Measurements from ENCODE around the gene MAT2B.
A peak's percentile ranks its signal among the peaks of the same experiment; 100 is the strongest.

MAT2B gene

DNA sequence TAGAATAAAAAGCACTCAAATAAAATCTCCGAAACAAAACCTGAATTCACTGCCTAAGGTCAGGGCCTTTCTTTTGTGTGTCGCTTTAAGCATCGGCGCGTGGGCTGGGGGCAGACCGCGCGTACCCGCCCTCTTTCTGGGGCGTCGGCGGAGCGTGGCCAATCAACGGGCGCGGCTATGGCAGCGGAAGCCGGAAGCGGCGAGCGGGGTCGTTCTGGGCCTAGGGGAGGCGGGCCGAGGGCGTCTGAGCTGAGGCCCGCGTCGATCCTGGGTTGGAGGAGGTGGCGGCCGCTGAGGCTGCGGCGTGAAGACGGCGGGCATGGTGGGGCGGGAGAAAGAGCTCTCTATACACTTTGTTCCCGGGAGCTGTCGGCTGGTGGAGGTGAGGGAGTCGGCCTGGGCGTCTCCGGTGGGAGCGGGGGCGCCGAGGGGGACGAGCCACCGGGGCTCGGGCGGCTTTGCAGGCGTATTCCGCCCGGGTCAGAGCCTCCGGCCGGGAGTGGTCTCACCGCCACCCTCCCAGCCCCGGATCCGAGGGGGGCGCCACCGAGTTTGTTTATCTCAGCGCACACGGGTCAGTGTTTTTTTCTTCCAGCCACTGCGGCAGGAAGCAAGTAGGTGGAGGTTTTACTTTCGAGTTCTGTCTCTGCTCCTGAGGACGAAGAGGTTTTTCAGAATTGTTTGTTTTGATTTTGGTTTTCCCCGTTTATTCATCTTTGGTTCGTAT lies at the start of gene MAT2B:
MAT2B (plus strand) TSS at position 252 of the 727 bp plus-strand sequence; CDS start at position 320, 68 bp downstream.
- DNase-seq: peak; percentile 96

DNA sequence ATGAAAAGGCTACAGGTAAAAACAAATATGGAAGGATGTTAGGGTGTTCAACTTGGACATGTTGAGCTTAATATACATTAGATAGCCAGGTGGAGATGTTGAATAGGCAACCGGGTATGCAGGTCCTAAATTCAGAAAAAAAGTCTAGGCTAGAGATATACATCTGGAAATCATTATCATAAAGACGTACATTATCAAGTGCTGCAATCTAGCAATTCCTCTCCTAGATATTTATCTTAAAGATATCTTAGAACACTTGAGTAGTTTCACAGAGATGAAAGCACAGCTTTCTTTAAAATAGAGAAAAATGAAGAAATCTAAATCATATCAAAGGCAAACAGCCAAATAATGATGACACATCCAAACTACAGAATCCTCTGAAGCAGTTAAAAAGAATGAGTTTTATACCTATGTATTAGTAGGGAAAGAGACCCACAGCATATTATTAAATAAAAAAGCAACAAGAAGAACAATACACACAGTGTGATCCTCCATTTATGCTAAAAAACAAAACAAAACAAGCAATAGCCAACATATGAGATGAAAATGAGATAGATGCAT lies 49.3 kb upstream of the MAT2B start:
- no peak for DNase-seq

DNA sequence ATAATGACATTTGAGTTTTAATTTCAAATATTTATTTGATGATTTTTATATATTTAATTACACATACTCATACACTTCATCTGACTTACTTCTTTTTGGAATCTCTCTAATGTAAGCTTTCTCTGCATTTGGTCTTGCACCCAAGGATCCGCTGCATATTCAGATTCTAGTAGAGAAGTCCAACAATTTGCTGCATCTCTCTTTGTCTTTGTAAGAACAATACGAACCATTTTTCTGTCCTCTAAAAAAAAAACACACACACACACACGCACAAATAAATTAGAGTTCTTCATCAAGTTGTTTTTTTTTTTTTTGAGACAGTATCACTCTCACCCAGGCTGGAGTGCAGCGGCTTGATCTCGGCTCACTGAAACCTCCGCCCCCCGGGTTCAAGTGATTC lies 48.6 kb upstream of the MAT2B start:
- no peak for DNase-seq

DNA sequence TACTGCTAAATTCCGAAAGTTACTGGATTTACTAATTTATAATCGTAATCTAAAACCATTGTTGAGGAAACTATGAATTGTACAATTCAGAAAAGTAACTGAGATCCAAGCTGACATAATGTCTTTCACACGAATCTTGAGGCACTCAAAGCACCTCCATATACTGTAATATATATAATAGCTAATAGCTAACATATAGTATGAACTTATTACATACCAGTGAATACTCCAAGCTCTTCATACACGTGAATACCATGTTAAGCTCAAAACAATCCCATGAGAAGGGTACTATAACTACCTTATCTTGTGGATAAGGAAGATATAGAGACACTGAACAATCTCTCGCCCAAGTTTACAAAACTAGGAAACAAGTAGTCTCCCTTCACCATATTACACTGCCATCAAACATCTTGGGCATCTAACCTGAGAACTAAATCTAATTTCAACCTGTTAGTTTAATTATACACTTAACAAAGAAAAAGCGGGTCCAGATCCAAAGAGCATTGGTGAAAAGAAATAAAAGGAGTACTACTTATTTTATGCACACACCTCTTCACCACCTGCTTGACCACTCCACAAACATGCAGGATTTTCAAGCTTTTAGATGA lies 46.5 kb upstream of the MAT2B start:
- DNase-seq: no peak

DNA sequence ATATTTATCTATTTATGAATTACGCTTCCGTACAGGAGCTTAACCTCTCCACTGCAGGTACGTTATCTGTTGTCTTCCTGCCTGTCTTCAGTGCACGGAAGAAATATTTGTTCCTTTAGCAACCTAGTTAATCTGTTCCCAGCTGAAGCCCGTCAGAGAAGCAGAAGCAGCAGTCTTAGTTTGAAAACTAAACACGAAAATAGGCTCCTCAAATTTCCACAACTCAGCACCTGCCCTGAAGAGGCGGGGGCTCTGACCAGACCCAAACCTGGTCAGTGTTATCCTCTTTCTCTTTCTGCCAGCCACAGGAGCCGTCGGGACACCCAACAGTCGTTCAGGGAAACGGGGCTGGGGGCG lies 46.0 kb upstream of the MAT2B start:
- no peak for DNase-seq

DNA sequence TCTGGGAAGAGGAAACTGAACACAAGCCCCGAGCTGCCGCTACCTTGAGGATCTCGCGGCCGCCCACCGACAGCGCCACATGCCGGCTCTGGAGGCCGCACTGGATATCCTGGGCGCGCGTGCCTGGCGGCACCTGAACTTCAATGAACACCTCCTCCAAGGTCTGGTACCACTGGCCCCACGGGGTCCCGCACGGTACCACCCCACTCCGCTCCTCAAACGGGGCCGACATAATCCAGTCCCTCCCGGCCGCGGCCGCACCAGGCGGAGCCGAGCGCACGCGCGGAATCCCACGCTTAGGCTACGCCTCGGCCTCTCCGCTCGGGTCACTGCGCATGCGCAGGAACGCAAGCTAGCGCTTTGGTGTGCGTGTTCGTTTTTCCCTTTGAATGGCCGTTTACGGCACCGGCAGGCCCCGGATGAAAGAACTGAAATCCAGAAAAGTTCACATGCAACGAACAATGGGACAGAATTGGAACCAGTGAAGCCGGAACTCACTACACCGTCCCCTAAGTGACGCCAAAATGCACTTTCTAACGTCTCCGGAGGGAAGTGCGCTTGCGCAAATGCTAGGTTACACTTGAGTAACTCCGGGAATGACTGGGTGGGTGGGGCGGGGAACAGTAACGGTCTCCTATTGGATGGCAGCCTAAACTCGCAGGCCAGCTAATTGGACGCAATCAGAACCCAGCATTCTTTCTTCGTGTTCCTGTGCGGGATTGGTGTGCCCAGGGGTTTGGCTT lies 45.4 kb upstream of the MAT2B start, which contains the start of gene NUDCD2:
NUDCD2 (minus strand) TSS at position 284 of the 743 bp plus-strand sequence; CDS start at position 232, 52 bp downstream.
- peak; percentile 98 for DNase-seq

DNA sequence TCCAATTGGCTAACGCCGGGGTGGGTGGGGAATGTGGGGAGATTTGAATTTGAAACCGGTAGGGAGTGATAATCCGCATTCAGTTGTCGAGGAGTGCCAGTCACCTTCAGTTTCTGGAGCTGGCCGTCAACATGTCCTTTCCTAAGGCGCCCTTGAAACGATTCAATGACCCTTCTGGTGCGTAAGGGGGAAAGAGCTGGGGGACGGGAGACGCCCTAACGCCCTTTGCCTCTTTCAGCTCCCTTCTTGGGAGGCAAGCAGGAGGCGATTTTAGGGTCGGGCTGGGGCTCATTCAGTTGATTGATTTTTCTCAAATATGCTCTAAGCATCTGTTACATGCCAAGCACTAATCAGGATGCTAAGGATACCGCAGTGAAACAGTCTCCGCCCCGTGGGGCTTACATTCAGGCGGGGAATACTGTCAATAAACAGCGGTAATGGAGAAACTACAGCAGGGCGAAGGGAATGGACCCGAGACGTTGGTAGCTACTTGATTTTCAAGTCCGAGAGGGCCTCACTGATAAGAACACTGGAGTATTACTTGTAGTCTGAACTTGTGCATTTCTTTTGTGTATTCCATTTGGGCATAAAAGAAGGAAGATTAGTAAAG lies 44.8 kb upstream of the MAT2B start, which contains the start of gene HMMR:
HMMR (plus strand) TSS at position 71 of the 610 bp plus-strand sequence; CDS start at position 132, 61 bp downstream.
- DNase-seq: no peak

DNA sequence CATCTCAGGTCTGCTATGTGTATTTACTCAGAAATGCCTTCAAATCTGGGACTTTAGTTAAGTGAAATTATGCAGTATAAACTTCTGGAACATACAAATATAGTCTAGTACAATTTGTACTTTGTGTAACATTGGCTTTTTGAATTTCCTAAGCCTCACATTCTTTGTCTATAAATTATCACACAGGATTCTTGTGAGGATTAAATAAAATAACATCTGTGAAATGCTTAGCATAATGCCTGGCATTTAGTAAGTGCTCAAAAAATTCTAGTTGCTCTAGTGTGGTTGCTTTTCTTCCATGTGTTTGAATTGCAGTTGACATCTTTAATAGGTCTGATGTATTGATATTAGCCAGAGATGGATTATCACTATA lies 42.4 kb upstream of the MAT2B start:
- no peak for DNase-seq

DNA sequence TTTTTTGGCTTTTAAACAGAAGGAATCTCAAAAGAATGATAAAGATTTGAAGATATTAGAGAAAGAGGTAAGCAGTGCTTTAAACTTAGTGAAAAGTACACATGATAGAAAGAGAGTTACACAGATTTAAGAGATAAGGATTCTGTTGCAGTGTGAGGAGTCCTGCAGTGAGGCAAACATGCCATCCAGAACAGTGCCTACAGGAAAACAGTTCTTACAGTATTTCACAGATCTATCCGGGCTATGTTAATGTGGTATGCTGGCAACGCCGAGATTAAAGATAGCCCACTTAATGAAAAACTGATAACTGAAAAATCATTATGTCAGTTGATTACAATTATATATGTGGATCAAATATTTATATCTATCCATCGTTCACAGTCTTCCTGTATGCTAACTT lies 37.7 kb upstream of the MAT2B start:
- DNase-seq: no peak

DNA sequence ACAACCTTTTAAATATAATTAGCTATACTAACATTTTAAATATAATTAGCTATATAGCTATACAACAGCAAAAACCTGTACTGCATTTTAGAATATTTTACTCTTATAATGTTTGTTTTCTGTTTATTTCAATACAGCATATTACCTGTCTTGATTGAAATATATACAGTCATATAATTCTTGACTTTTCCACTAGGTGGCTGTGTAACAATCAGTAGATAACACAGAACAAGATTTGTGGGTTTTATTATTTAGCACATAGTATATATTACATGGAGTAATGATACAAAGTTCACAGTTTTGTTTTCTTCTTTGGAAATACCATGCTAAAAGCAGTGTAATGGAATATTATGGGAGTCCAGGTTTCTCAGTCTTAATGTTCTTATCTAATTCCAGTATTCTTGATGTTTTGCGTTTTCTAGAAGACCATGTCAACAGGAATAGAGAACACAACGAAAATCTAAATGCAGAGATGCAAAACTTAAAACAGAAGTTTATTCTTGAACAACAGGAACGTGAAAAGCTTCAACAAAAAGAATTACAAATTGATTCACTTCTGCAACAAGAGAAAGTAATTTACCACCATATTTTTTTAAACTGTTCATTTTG lies 31.7 kb upstream of the MAT2B start:
- no peak for DNase-seq

DNA sequence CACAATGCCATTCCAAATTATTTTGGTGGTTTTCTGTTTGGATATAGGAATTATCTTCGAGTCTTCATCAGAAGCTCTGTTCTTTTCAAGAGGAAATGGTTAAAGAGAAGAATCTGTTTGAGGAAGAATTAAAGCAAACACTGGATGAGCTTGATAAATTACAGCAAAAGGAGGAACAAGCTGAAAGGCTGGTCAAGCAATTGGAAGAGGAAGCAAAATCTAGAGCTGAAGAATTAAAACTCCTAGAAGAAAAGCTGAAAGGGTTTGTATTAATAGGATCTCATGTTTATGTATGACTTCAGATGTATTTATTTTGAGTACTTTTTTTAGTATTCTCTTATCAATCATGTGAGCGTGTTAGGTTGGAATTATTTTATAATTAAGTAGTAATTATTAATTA lies 30.0 kb upstream of the MAT2B start:
- no peak for DNase-seq

DNA sequence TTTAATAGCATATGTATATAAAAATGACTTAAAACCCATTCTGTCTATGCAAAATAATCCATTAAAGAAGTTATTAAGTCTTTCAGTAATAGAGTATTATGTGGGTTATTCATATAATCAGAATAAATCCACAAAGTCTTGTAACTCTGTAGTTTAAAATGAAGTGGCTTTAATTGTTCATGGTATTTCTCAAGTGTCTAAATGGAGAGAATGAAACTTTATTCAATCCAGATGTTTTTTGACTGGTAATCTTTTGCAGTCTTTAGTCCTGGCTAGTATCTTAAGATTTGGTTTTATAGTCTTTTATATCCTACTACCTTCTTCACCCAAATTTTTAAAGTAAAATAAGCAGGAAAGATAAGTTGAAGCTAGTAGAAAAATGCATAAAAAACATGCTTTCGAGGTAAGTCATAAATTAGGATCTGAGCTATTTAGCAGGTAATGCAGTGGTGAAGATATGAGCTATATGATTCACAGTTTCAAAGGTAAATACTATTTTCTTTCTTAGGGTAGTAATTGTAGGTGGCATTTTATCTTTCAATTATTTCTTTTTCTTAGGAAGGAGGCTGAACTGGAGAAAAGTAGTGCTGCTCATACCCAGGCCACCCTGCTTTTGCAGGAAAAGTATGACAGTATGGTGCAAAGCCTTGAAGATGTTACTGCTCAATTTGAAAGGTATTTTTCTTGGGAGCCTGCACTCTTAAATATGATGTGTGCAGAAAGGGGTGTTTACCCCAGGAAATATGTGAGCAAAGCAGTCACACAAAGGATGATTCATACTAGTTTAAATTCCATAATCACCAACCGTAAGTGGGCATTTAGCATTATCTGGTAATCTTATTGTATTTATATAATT lies 27.1 kb upstream of the MAT2B start:
- no peak for DNase-seq

DNA sequence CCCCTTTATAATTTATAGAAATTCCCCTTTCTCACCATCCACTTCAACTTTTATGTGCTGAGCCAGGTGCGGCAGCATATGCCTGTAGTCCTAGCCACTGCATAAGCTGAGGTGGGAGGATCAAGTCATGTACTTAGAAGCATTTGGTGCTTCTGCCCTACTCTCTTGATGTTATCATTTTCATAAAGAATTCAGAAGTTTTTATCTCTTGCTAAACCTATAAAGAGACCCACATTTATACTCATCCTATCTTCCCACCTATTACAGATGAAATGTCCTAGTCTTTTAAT lies 26.5 kb upstream of the MAT2B start:
- no peak for DNase-seq

DNA sequence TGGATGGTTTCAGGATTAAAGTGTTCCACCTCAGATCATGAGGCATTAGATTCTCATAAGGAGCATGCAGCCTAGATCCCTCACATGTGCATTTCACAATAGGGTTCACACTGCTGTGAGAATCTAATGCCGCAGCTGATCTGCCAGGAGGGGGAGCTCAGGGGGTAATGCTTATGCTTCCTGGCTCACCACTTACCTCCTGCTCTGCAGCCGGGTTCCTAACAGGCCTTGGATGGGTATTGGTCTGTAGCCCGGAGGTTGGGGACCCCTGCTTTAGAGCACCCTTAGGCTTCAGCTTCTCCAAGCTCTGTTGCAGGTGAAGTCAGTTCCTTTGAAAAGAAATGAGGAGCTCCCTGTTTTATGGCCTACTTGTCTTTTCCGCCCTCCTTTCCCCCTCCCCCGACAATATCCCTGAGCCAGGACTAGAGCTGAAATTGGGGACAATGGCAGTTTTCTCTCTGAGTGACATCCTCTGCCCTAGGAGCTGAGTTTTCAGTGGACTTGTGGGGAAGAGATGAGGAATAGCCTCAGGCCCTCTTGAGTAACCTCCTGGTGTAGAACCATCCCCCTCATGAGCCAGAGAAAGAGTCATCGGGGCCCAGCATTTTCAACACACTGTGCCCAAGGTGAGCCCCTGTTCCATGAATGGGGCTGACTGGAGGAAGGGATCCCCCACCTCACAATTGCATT lies 16.2 kb upstream of the MAT2B start:
- DNase-seq: no peak

DNA sequence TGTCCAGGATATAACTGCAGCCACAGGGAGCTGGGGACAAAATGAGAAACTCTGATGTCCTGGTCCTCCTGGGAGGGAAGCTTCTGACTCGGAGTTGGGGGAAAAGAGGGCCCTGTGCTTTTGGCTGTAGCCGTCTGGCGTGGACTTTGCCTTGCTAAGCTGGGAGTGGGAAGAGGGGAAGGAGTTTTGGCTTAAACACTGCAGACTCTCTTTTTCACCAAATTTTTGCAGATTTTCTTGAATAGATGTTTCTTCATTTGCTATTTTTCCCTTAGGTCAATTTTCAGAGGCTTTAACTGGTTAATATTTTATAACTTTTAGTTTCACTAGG lies 15.7 kb upstream of the MAT2B start:
- no peak for DNase-seq

DNA sequence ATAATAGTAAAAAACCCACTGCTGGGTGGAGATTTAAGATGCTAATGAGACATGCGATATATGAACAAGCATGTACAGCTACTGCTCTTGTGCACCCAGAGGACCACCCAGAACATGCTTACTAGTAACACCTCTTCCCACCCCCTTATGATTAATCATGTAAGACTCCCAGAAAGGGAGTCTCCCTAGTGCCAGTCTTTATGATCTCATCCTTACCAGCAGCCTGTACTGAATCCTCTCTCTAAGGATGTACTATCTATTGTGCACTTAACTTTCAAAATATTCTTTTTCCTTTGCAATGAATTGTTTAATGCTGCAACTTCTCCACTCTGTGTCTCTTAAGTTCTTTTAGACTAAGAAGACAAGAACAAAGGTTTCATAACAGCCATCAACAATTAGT lies 9.1 kb upstream of the MAT2B start:
- DNase-seq: no peak

DNA sequence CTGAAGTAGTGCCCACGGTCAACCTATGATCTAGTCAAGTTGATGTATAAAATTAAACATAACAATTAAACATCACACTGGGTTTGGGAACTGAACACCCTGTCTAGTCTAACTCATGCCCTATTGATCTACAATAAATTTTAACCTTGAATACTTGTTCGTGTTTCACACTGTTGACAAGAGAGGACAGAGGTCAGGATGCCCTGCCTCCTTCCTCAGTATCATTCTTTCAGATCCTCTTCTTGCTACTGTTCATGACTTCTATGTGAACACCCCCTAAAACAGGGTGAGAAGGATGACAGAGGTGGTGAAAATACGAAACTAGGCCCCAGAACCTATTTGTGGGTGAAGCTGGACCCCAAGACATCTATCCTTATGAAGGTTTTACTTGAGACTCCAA lies 8.1 kb upstream of the MAT2B start:
- DNase-seq: no peak

DNA sequence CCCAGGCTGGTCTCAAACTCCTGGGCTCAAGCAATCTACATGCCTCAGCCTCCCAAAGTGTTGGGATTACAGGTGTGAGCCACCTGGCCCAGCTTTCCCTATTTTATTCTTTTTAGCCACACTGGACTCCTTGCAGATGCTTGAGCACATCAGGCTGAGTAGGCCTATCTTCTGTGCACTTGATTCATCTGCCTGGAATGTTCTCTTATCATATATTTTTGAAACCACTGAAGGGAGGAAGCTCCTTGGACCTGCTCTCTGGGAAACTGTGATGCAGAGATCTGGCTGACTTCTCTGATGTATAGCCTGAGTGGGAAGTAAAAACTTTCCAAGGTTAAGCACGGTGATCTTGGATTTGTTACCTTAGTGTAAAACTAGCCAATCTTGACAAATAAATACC lies 6.5 kb upstream of the MAT2B start:
- DNase-seq: no peak

DNA sequence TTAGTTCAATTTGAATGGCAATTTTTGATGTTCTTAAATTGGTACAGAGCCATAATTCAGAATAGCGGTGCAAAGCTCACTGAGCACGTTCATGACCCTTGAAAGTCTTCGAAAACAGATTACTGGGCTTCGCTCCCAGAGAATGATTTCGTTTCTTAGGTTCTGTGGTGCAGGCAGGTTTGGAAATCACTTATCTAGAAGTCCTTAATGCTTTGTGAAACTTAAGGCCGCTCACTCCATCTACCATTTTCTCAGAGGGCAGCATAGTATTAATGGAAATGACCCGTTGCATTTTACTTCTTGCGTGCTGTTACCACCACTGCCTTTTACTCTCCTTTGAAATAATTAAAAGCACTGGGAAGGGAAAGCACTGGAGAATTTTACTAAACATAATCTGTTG lies 2.9 kb upstream of the MAT2B start:
- no peak for DNase-seq

DNA sequence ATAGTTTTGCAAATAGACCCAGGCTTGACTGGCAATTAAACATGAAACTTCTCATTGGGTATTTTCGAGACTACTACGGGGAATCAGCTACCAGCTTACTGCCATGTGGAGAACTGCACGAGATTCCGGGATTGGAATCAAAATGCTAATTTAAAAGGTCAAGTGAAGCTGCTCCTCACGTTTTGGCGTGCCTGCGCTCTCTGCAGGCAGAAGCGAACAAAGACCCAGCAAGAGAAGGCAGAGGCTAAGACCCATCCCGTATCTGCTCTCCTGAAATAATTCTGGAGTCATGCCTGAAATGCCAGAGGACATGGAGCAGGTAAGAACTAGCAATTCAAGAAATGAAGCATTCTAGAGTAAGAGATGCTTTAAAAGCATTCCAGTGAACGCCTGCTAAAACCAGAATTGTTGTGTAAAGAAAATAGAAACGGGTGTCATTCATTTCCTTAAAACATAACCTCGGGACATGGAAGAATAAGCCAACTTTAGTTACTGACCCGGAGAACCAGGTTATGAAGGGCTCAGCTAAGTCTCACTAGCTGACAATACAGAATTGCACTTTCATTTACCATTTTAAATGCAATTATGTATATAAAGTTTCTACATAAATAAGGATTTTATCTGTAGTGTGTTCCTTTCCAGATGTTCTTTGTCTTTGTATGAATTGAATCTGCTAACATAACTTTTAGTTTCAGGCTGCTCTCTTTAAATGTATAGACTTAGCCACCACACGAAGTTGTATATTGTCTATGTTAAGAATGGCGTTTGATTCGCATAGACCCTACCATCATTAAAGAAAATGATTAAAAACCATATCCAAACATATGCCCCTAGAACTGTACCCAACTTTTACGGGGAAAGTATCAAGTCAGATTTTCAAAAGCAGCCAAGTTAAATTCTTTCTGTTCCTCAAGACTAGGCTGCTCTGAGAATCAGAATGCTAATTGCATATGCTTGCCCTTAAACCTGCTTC lies 2.0 kb upstream of the MAT2B start:
- DNase-seq: peak; percentile 65
